ENCODE data around the gene SCEL.

SCEL gene

DNA sequence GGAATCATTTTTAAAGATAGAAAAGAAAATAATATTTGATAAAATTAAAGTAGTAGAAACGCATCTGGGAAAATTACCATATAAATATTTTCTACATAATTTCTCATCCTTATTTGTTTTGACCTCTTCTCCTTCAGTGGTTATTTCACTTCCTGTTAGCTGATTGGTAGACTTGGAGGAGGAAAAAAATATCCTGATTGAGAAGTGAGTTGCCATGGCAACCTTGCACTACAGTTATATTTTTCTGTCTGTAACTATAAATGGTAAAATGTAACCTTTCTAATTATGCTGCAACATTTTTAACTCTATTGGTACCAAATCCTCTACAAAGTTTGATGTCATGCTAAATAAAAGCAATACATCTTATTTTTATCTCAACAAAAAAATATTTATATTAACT lies 45.2 kb downstream of the SCEL start:
- H3K4me3 ChIP-seq (ENCODE audit: low read depth, low read length, poor library complexity, severe bottlenecking) = no peak overlapping the region
- H3K4me2 ChIP-seq (ENCODE audit: low read length) = no peak overlapping the region
- no peaks in the 10 kb centered on the region for H4K20me1 ChIP-seq (ENCODE audit: insufficient read depth, low read length)
- H3F3A ChIP-seq (ENCODE audit: insufficient read depth, low read length) = no peaks in the 10 kb centered on the region
- H3K27ac ChIP-seq (ENCODE audit: low read depth, low read length, poor library complexity, severe bottlenecking) = no peak overlapping the region
- H2AFZ ChIP-seq (ENCODE audit: low read length) = no peak overlapping the region
- H3K79me2 ChIP-seq (ENCODE audit: insufficient read depth, low read length) = no peaks in the 10 kb centered on the region
- H3K9ac ChIP-seq (ENCODE audit: low read length) = no peak overlapping the region
- H3K36me3 ChIP-seq (ENCODE audit: insufficient read depth, low read length) = no peaks in the 10 kb centered on the region
- 0 out of 2 replicates have a peak, but pooled peaks cover 4% of the 10 kb centered on the region for H3K27me3 ChIP-seq (ENCODE audit: insufficient read depth, low read length)
- no peaks in the 10 kb centered on the region for H3K9me3 ChIP-seq (ENCODE audit: low read length)
- TF ChIP-seq, protein P1, sequence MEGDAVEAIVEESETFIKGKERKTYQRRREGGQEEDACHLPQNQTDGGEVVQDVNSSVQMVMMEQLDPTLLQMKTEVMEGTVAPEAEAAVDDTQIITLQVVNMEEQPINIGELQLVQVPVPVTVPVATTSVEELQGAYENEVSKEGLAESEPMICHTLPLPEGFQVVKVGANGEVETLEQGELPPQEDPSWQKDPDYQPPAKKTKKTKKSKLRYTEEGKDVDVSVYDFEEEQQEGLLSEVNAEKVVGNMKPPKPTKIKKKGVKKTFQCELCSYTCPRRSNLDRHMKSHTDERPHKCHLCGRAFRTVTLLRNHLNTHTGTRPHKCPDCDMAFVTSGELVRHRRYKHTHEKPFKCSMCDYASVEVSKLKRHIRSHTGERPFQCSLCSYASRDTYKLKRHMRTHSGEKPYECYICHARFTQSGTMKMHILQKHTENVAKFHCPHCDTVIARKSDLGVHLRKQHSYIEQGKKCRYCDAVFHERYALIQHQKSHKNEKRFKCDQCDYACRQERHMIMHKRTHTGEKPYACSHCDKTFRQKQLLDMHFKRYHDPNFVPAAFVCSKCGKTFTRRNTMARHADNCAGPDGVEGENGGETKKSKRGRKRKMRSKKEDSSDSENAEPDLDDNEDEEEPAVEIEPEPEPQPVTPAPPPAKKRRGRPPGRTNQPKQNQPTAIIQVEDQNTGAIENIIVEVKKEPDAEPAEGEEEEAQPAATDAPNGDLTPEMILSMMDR (IDR thresholded peaks at IDR 0.05; ENCODE audit: low read length) = no peak
- TF ChIP-seq EZH2 (IDR thresholded peaks at IDR 0.05; ENCODE audit: borderline replicate concordance, low read length) = no peak
- no peaks in the 10 kb centered on the region for H3K4me1 ChIP-seq (ENCODE audit: insufficient read depth, low read length, severe bottlenecking)
- no peaks in the 10 kb centered on the region for H3K9me2 ChIP-seq (ENCODE audit: low read depth, low read length)

DNA sequence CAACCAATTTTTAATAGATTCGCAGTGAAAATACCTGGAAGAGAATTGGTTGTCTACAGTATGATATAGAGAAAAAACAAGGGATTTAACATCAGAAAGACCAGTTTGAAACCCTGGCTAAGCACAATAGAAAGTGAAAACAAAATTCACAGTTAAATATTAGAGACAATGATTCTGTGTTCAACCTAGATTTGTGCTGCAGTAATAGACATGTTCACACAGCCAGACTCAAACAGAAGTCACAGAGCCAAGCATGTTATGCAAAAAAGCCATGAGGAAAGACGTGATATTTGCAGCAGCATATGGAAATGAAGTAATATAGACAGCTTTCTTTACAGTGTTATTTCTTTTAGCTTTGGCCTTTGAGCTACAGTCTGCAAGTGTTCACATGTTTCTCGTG lies 48.1 kb downstream of the SCEL start:
- H2AFZ ChIP-seq (ENCODE audit: low read length) = no peak overlapping the region
- no peak overlapping the region for H3K4me2 ChIP-seq (ENCODE audit: low read length)
- H3K4me3 ChIP-seq (ENCODE audit: low read depth, low read length, poor library complexity, severe bottlenecking) = no peak overlapping the region
- no peak overlapping the region for H3K27ac ChIP-seq (ENCODE audit: low read depth, low read length, poor library complexity, severe bottlenecking)
- H3K4me1 ChIP-seq (ENCODE audit: insufficient read depth, low read length, severe bottlenecking) = no peaks in the 10 kb centered on the region
- no peak overlapping the region for H3K9ac ChIP-seq (ENCODE audit: low read length)
- H3K79me2 ChIP-seq (ENCODE audit: insufficient read depth, low read length) = no peaks in the 10 kb centered on the region
- H3K9me2 ChIP-seq (ENCODE audit: low read depth, low read length) = no peaks in the 10 kb centered on the region
- H3K27me3 ChIP-seq (ENCODE audit: insufficient read depth, low read length) = 0 out of 2 replicates have a peak, but pooled peaks cover 7% of the 10 kb centered on the region
- H3K36me3 ChIP-seq (ENCODE audit: insufficient read depth, low read length) = no peaks in the 10 kb centered on the region
- H3K9me3 ChIP-seq (ENCODE audit: low read length) = no peaks in the 10 kb centered on the region
- no peaks in the 10 kb centered on the region for H3F3A ChIP-seq (ENCODE audit: insufficient read depth, low read length)
- no peak for TF ChIP-seq EZH2 (IDR thresholded peaks at IDR 0.05; ENCODE audit: borderline replicate concordance, low read length)
- TF ChIP-seq, protein P1 (IDR thresholded peaks at IDR 0.05; ENCODE audit: low read length) = no peak
- H4K20me1 ChIP-seq (ENCODE audit: insufficient read depth, low read length) = no peaks in the 10 kb centered on the region

DNA sequence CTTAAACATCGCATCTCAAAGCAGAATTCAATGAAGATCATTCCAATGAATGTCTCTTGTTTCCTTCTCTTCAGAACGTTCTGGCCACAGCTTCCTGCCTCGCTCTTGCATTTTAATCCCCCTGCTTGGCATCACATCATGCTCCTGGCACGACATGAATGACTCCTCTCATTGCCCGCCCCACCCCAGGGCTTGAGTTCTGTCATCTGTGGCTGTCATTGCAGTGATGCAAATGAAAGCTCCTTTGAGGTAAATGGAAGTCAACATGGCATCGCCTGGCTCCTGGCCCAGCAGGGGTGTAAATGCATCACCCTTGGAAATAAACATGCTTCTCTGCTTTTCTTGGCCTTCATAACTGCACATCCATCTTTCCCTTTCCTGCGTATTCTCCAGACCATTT lies 48.6 kb downstream of the SCEL start:
- Histone ChIP-seq H3K4me2 (ENCODE audit: low read length) (no peak overlapping the region), H3K4me1 (ENCODE audit: insufficient read depth, low read length, severe bottlenecking) (no peaks in the 10 kb centered on the region), H3K9me3 (ENCODE audit: low read length) (no peaks in the 10 kb centered on the region), H3K9me2 (ENCODE audit: low read depth, low read length) (no peaks in the 10 kb centered on the region), H3K27me3 (ENCODE audit: insufficient read depth, low read length) (0 out of 2 replicates have a peak, but pooled peaks cover 7% of the 10 kb centered on the region), H3K36me3 (ENCODE audit: insufficient read depth, low read length) (no peaks in the 10 kb centered on the region), H3K9ac (ENCODE audit: low read length) (no peak overlapping the region), H2AFZ (ENCODE audit: low read length) (no peak overlapping the region), H3F3A (ENCODE audit: insufficient read depth, low read length) (no peaks in the 10 kb centered on the region), H3K27ac (ENCODE audit: low read depth, low read length, poor library complexity, severe bottlenecking) (no peak overlapping the region), H3K79me2 (ENCODE audit: insufficient read depth, low read length) (no peaks in the 10 kb centered on the region), H4K20me1 (ENCODE audit: insufficient read depth, low read length) (no peaks in the 10 kb centered on the region), H3K4me3 (ENCODE audit: low read depth, low read length, poor library complexity, severe bottlenecking) (no peak overlapping the region)
- TF ChIP-seq, protein P1 (IDR thresholded peaks at IDR 0.05; ENCODE audit: low read length) = no peak
- no peak for TF ChIP-seq EZH2 (IDR thresholded peaks at IDR 0.05; ENCODE audit: borderline replicate concordance, low read length)
